Measurements from ENCODE around the gene SPEF2. TPM values are rescaled to one million over a fixed set of nuclear protein-coding genes. Genes with fewer than 3 reads are reported as not detected.

Gene SPEF2
- total RNA-seq, 1 donor from 2014 or later, result 10.8 TPM

- no peaks in the 10 kb centered on the region for H3K4me1 ChIP-seq
- intact Hi-C loops (cut with DNase I), result no loop called here
- no peaks in the 10 kb centered on the region for H3K9me3 ChIP-seq
- no peaks in the 10 kb centered on the region for H3K36me3 ChIP-seq
- H3K27ac ChIP-seq, result no peak overlapping the region
- no peak overlapping the region for H3K4me3 ChIP-seq
- DNase-seq (ENCODE audit: extremely low spot score in 2 of 2), result no peak
- TF ChIP-seq, protein P1, sequence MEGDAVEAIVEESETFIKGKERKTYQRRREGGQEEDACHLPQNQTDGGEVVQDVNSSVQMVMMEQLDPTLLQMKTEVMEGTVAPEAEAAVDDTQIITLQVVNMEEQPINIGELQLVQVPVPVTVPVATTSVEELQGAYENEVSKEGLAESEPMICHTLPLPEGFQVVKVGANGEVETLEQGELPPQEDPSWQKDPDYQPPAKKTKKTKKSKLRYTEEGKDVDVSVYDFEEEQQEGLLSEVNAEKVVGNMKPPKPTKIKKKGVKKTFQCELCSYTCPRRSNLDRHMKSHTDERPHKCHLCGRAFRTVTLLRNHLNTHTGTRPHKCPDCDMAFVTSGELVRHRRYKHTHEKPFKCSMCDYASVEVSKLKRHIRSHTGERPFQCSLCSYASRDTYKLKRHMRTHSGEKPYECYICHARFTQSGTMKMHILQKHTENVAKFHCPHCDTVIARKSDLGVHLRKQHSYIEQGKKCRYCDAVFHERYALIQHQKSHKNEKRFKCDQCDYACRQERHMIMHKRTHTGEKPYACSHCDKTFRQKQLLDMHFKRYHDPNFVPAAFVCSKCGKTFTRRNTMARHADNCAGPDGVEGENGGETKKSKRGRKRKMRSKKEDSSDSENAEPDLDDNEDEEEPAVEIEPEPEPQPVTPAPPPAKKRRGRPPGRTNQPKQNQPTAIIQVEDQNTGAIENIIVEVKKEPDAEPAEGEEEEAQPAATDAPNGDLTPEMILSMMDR (IDR thresholded peaks at IDR 0.05), result no peak
- TF ChIP-seq POLR2A (IDR thresholded peaks at IDR 0.05) (no peak), POLR2AphosphoS5 (IDR thresholded peaks at IDR 0.05; ENCODE audit: insufficient read depth in 1 of 2, low read depth in 1 of 2) (no peak)
- no peaks in the 10 kb centered on the region for H3K27me3 ChIP-seq
Measured at GRCh38 chr5:35679357-35679756, 61.7 kb downstream of the SPEF2 start.

DNA sequence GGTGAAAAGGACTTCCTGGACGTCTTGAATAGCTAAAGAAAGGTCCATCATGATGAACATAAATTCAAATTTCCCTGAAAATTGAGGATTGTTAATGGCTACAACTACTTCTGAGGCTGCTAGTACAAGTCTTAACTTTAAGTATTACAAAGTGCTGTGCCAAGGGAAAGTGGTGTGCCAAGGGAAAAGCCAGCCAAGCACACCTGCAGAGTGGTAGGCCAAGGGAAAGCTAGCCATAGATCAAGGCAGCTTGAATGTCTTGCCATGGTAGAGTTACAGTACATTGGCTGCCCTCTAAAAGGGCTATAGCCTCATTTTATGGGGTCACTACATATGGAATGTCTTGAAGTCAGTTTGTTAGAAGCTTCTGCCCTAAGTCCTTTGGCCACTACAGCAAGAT lies 64.2 kb downstream of the SPEF2 start:
- intact Hi-C loops (cut with DNase I), result no loop called here
- TF ChIP-seq POLR2AphosphoS5 (IDR thresholded peaks at IDR 0.05; ENCODE audit: insufficient read depth in 1 of 2, low read depth in 1 of 2), result no peak
- no peak for TF ChIP-seq POLR2A (IDR thresholded peaks at IDR 0.05)
- TF ChIP-seq, protein P1 (IDR thresholded peaks at IDR 0.05), result no peak
- H3K4me3 ChIP-seq, result no peak overlapping the region
- no peak overlapping the region for H3K27ac ChIP-seq
- H3K27me3 ChIP-seq, result no peaks in the 10 kb centered on the region
- no peaks in the 10 kb centered on the region for H3K36me3 ChIP-seq
- no peaks in the 10 kb centered on the region for H3K9me3 ChIP-seq
- no peak for DNase-seq (ENCODE audit: extremely low spot score in 2 of 2)
- H3K4me1 ChIP-seq, result no peaks in the 10 kb centered on the region

DNA sequence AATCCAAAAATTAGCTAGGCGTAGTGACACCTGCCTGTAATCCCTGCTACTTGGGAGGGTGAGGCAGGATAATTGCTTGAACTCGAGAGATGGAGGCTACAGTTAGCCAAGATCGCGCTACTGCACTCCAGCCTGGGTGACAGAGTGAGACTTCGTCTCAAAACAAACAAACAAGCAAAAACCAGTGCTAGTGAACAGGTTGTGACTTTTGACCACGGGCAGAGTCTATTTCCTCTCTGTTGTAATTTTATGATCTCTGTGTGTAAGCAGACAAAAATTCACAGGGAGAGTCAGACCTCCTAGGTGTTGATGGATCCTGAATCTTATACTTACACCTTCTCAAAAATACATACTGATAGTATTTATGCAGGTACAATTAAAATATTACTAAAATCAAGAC lies 65.8 kb downstream of the SPEF2 start:
- intact Hi-C loops (cut with DNase I), result no loop called here
- H3K36me3 ChIP-seq, result no peaks in the 10 kb centered on the region
- no peaks in the 10 kb centered on the region for H3K9me3 ChIP-seq
- no peaks in the 10 kb centered on the region for H3K4me1 ChIP-seq
- no peaks in the 10 kb centered on the region for H3K27me3 ChIP-seq
- TF ChIP-seq POLR2A (IDR thresholded peaks at IDR 0.05), result no peak
- no peak for TF ChIP-seq POLR2AphosphoS5 (IDR thresholded peaks at IDR 0.05; ENCODE audit: insufficient read depth in 1 of 2, low read depth in 1 of 2)
- TF ChIP-seq, protein P1 (IDR thresholded peaks at IDR 0.05), result no peak
- no peak overlapping the region for H3K4me3 ChIP-seq
- no peak overlapping the region for H3K27ac ChIP-seq
- no peak for DNase-seq (ENCODE audit: extremely low spot score in 2 of 2)

DNA sequence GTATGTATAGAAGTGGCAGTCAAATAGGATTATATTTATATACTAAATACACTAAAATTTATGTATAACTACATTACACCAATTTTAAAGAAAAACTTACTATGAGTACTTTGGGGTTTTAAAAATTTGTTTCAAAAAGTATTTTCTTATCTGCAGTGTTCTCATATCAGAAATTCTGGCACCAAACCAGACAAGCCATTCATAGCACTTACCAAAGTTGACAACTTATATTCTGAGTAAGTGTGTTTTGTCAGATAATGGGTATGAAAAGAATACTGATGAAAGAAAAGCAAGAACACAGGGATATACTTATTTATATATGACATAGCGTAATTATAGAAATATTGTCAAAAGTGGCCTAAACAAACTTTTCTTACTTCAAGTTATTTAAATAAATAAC lies 67.5 kb downstream of the SPEF2 start:
- Histone ChIP-seq H3K27ac (no peak overlapping the region), H3K27me3 (no peaks in the 10 kb centered on the region), H3K4me1 (no peaks in the 10 kb centered on the region), H3K4me3 (no peak overlapping the region), H3K36me3 (no peaks in the 10 kb centered on the region), H3K9me3 (no peaks in the 10 kb centered on the region)
- TF ChIP-seq, protein P1 (IDR thresholded peaks at IDR 0.05), result no peak
- TF ChIP-seq POLR2A (IDR thresholded peaks at IDR 0.05) (no peak), POLR2AphosphoS5 (IDR thresholded peaks at IDR 0.05; ENCODE audit: insufficient read depth in 1 of 2, low read depth in 1 of 2) (no peak)
- no peak for DNase-seq (ENCODE audit: extremely low spot score in 2 of 2)
- intact Hi-C loops (cut with DNase I), result no loop called here

GRCh38 chr5:35687961-35688360 lies 70.3 kb downstream of the SPEF2 start:
- intact Hi-C loops (cut with DNase I), result no loop called here

More at GRCh38 chr5:35687961-35688360, 70.3 kb downstream of the SPEF2 start:
- no peaks in the 10 kb centered on the region for H3K27me3 ChIP-seq
- TF ChIP-seq POLR2AphosphoS5 (IDR thresholded peaks at IDR 0.05; ENCODE audit: insufficient read depth in 1 of 2, low read depth in 1 of 2) (no peak), POLR2A (IDR thresholded peaks at IDR 0.05) (no peak)
- TF ChIP-seq, protein P1 (IDR thresholded peaks at IDR 0.05), result no peak
- H3K36me3 ChIP-seq, result no peaks in the 10 kb centered on the region
- no peak overlapping the region for H3K4me3 ChIP-seq
- no peaks in the 10 kb centered on the region for H3K9me3 ChIP-seq
- DNase-seq (ENCODE audit: extremely low spot score in 2 of 2), result no peak
- no peak overlapping the region for H3K27ac ChIP-seq
- no peaks in the 10 kb centered on the region for H3K4me1 ChIP-seq

Measured in vagina (tissue), 2 donors.